GM23248 (cell line): ENCODE results near the gene AKAP12.

Experiments
- EZH2 ChIP-seq: fragments of 200-600 bp; sonication (generic); IDR thresholded peaks from 2 replicates; pipeline ENCODE4 v1.6.1; 2018; ENCODE audit warnings: antibody characterized with exemption, mild to moderate bottlenecking; ENCODE audit not compliant: insufficient read depth, poor library complexity, severe bottlenecking
- EZH2phosphoT487 ChIP-seq: fragments of 200-600 bp; sonication (generic); IDR thresholded peaks from 2 replicates; pipeline ENCODE4 v1.6.1; 2018; ENCODE audit warnings: antibody characterized with exemption, moderate library complexity, mild to moderate bottlenecking, low read depth; ENCODE audit not compliant: insufficient read depth

- no peak for TF ChIP-seq EZH2phosphoT487
- no peak for TF ChIP-seq EZH2
Measured at GRCh38 chr6:151350442-151351145, 110.8 kb downstream of the AKAP12 start.
